Ecto neural progenitor cell (in vitro differentiated cells): Measurements from ENCODE around the gene FSHB.
"Not testable (repeated sequence)": the region's sequence is repeated elsewhere in the genome, so short reads cannot be mapped to it uniquely, and the experiment has no call there.

Experiments
- DNase-seq: peaks from one replicate; pipeline ENCODE4 v3.0.0-alpha.2; 2018; ENCODE audit warnings: low spot score

Gene FSHB

DNA sequence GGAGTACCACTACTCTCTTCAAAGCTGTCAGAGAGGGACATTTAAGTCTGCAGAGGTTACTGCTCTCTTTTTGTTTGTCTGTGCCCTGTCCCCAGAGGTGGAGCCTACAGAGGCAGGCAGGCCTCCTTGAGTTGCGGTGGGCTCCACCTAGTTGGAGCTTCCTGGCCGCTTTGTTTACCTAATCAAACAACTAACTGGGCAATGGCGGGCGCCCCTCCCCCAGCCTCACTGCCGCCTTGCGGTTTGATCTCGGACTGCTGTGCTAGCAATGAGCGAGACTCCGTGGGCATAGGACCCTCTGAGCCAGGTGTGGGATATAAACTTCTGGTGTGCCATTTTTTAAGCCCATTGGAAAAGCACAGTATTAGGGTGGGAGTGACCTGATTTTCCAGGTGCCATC is 37.8 kb downstream of the FSHB start:
- not testable (repeated sequence) for DNase-seq

DNA sequence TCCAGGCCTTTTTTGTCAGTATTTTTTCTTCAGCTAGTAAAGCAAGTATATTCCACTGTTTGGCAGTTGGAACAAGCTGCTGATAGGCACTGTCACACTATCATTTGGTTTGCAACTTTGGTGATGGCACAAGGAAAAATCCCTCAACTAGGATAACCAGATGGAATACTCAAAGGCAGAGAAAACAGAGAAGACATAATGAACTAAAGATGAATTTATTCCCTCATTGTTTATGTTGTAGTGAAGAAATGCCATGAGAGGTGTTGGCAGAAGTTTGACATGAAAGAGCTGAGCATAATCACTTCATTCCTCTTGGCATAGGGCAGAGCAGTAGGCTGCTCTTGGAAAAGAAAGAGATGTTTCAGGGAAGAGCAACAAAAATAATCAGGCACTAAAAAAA is 39.9 kb downstream of the FSHB start:
- DNase-seq, result no peak

DNA sequence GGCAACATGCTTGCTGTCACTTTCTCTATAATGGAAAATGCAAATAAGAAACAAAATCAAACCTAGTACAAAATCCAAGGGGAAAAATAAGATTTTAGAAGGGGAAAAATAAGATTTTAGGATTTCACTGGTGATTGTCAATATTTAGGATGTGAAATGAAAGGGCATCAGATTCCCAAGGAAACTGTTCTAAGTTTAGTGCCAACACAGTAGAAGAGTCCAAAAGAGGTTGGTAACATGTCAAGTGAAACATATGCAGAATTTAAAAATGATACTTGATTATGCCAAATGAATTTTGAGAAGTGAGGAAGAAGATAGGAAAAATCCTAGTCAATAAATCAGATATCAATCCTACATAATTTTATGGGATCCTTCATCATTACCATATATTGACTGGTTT is 46.4 kb downstream of the FSHB start:
- DNase-seq, result no peak

GRCh38 chr11:30279796-30280195 is 49.0 kb downstream of the FSHB start:
- DNase-seq, result no peak

GRCh38 chr11:30281476-30282288 is 50.9 kb downstream of the FSHB start:
- no peak for DNase-seq

DNA sequence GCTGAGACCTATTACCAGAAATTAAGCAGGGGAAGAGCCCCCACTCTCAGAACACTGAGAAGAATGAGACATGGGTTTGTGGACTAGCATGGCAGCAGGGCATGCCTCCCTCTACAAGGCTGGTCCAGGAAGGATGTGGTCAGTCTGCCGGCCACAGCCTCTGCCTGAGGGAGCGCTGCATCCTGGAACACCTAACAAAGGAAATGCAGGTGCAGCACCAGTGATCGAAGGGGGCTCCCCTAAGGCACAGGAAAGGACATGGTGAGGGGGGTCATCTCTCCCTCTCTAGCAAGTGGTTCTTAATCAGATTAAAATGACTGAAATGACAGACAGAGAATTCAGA is 51.4 kb downstream of the FSHB start:
- no peak for DNase-seq
